Upper lobe of left lung (tissue), 4 donors: Measurements from ENCODE around the gene NVL.

ENCODE experiments used
- CTCF ChIP-seq, 6 experiments: fragments of 450-650 bp in 4 of 6; fragments of 200-600 bp in 2 of 6; sonication (generic) in 2 of 6; IDR thresholded peaks; one replicate each; pipeline ENCODE4 v1.5.1; 2016 to 2019; ENCODE audit warnings: antibody characterized with exemption in 6 of 6
- POLR2A ChIP-seq, 4 donors: fragments of 450-650 bp; IDR thresholded peaks; one replicate each; pipeline ENCODE4 v1.5.1; 2016 to 2017; ENCODE audit warnings: antibody characterized with exemption in 4 of 4, mild to moderate bottlenecking in 2 of 4
- POLR2AphosphoS5 ChIP-seq, 2 donors: sonication (generic); formaldehyde crosslinking; IDR thresholded peaks; one replicate each; pipeline ENCODE4 v1.5.1; 2017; ENCODE audit warnings: antibody characterized with exemption in 2 of 2

GRCh38 chr1:224377676-224378006 lies 47.7 kb upstream of the NVL start:
- TF ChIP-seq CTCF (IDR thresholded peaks at IDR 0.05) (no peak), POLR2A (IDR thresholded peaks at IDR 0.05) (no peak), POLR2AphosphoS5 (IDR thresholded peaks at IDR 0.05) (no peak)
